CD8-positive, alpha-beta memory T cell (primary cell): ENCODE measurements around the gene FPR3. TPM values are rescaled to one million over a fixed set of nuclear protein-coding genes. Genes with fewer than 3 reads are reported as not detected.

ENCODE experiments used
- CTCF ChIA-PET: fragments of 350-600 bp; sonication (Branson Sonifier 250); formaldehyde crosslinking; loops from one replicate; lab custom pipeline; 2021; ENCODE audit warnings: antibody characterized with exemption; lab: Charles Lee
- POLR2A ChIA-PET: fragments of 350-600 bp; sonication (Branson Sonifier 250); formaldehyde crosslinking; loops from one replicate; lab custom pipeline; 2021; ENCODE audit warnings: antibody characterized with exemption; lab: Charles Lee
- DNase-seq, 5 donors: peaks; one replicate each; pipeline versions ENCODE4 v3.0.0 to v3.0.0-alpha.2; 2020 to 2022; ENCODE audit warnings: mixed read lengths in 1 of 5
- H3K27ac ChIP-seq: one replicate; pipeline ENCODE4 v1.7.0; 2013; ENCODE audit warnings: low read depth, mild to moderate bottlenecking, low read length, moderate library complexity
- H3K27me3 ChIP-seq: 2 replicates; pipeline ENCODE4 v1.7.0; 2013; ENCODE audit warnings: low read length, mild to moderate bottlenecking; ENCODE audit not compliant: insufficient read depth, poor library complexity, severe bottlenecking
- H3K36me3 ChIP-seq: 2 replicates; pipeline ENCODE4 v1.7.0; 2013; ENCODE audit warnings: mild to moderate bottlenecking, low read length, moderate library complexity; ENCODE audit not compliant: insufficient read depth
- H3K4me1 ChIP-seq: 2 replicates; pipeline ENCODE4 v1.7.0; 2013; ENCODE audit warnings: mild to moderate bottlenecking, low read length, moderate library complexity; ENCODE audit not compliant: insufficient read depth
- H3K4me3 ChIP-seq: 2 replicates; pipeline ENCODE4 v1.7.0; 2013; ENCODE audit warnings: mild to moderate bottlenecking, low read length
- H3K9me3 ChIP-seq: 2 replicates; pipeline ENCODE4 v1.7.0; 2013; ENCODE audit warnings: mild to moderate bottlenecking, low read length
- H3K27ac Mint-ChIP-seq, 8 donors: one replicate each; pipeline ENCODE4 v1.8.0; 2020 to 2021; ENCODE audit warnings: mixed read lengths in 8 of 8, mild to moderate bottlenecking in 6 of 8, inconsistent platforms in 3 of 8, moderate library complexity in 3 of 8
- H3K27me3 Mint-ChIP-seq, 2 donors: one replicate each; pipeline ENCODE4 v1.8.0; 2020 to 2021; ENCODE audit warnings: mixed read lengths in 2 of 2, mild to moderate bottlenecking in 1 of 2, moderate library complexity in 1 of 2
- H3K36me3 Mint-ChIP-seq, 3 donors: one replicate each; pipeline ENCODE4 v1.8.0; 2020 to 2021; ENCODE audit warnings: mixed read lengths in 3 of 3, inconsistent platforms in 1 of 3, mild to moderate bottlenecking in 1 of 3
- H3K4me1 Mint-ChIP-seq, 3 donors: one replicate each; pipeline ENCODE4 v1.8.0; 2020 to 2021; ENCODE audit warnings: mixed read lengths in 3 of 3, inconsistent platforms in 1 of 3, mild to moderate bottlenecking in 1 of 3
- H3K4me3 Mint-ChIP-seq, 7 donors: one replicate each; pipeline ENCODE4 v1.8.0; 2020 to 2021; ENCODE audit warnings: mixed read lengths in 7 of 7, mild to moderate bottlenecking in 6 of 7, moderate library complexity in 4 of 7, inconsistent platforms in 2 of 7
- H3K9me3 Mint-ChIP-seq, 5 donors: one replicate each; pipeline ENCODE4 v1.8.0; 2020 to 2022; ENCODE audit warnings: mixed read lengths in 5 of 5, mild to moderate bottlenecking in 3 of 5, moderate library complexity in 2 of 5, inconsistent platforms in 1 of 5
- polyA plus RNA-seq: library from polyadenylated mRNA; unstranded; fragments of 300-500 nt; fragmentation: Illumina TruSeq; gene quantifications from one replicate; pipeline ENCODE4 v1.2.3, GENCODE V29; 2021
- total RNA-seq, 2 experiments: library from RNA; stranded (reverse); gene quantifications; one replicate each; pipeline ENCODE4 v1.2.3, GENCODE V29; 2021

The FPR3 gene
- total and polyA plus RNA-seq, 3 experiments from 2014 or later = 1.1 to 1.3 TPM; not detected in 1

DNA sequence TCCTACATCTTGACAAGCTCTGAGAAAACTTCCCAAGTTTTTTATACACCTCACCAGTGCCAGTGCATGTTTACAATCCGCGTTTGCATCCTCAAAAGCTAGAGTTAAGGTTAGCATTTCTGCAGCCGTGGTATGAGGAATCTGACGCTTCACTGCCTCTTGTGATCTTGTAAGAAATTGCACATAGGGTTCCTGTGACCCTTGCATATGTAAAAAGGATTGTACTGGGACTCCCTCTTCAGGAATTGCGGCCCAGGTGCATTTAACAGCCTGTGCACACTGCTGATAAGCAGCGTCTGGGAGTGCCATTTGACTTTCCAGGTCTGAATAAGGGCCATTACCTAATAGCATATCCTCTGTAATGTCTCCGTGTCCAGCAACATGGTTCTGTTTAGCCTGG, 15.3 kb downstream of the FPR3 start:
- peaks cover 15 to 32% (median 23%) of the 10 kb centered on the region in 5 donors for H3K9me3 Mint-ChIP-seq
- H3K4me3 Mint-ChIP-seq = no peak overlapping the region
- Histone ChIP-seq H3K27me3 (no peaks in the 10 kb centered on the region), H3K4me1 (no peaks in the 10 kb centered on the region), H3K4me3 (no peak overlapping the region), H3K9me3 (no peaks in the 10 kb centered on the region), H3K27ac (no peak overlapping the region), H3K36me3 (no peaks in the 10 kb centered on the region)
- H3K36me3 Mint-ChIP-seq = no peaks in the 10 kb centered on the region
- H3K27ac Mint-ChIP-seq = no peak overlapping the region
- ChIA-PET POLR2A (no interaction called here), CTCF (no interaction called here)
- DNase-seq = no peak
- H3K27me3 Mint-ChIP-seq = no peaks in the 10 kb centered on the region
- no peaks in the 10 kb centered on the region for H3K4me1 Mint-ChIP-seq

DNA sequence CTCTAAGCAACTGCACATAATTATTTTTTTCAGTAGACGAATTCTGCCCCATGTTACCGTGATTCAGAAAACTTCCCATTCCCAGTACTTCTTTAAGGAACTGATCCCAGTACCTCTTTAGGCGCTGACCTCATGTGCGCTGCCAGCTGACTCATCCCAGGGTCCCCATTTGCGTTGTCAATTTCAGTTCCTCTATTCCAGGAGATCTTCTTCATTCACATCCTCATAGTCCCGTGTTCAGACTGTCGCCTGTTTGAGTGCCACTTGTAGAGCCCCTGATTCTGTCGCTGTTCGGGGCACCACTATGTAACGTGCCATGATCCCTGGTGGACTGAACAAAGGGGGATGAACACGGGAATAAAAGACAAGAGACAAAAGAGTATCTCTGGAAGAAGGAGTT, 16.4 kb downstream of the FPR3 start:
- Mint-ChIP-seq H3K36me3 (no peaks in the 10 kb centered on the region), H3K4me3 (no peak overlapping the region), H3K27ac (peak overlapping the region in 1 of 8 donors; percentile 83), H3K27me3 (no peaks in the 10 kb centered on the region), H3K9me3 (peaks cover 11 to 35% (median 26%) of the 10 kb centered on the region in 5 donors), H3K4me1 (no peaks in the 10 kb centered on the region)
- no peaks in the 10 kb centered on the region for H3K27me3 ChIP-seq
- H3K9me3 ChIP-seq = no peaks in the 10 kb centered on the region
- H3K27ac ChIP-seq = no peak overlapping the region
- H3K4me1 ChIP-seq = no peaks in the 10 kb centered on the region
- H3K4me3 ChIP-seq = no peak overlapping the region
- POLR2A ChIA-PET = no interaction called here
- no peaks in the 10 kb centered on the region for H3K36me3 ChIP-seq
- no peak for DNase-seq
- CTCF ChIA-PET = no interaction called here

DNA sequence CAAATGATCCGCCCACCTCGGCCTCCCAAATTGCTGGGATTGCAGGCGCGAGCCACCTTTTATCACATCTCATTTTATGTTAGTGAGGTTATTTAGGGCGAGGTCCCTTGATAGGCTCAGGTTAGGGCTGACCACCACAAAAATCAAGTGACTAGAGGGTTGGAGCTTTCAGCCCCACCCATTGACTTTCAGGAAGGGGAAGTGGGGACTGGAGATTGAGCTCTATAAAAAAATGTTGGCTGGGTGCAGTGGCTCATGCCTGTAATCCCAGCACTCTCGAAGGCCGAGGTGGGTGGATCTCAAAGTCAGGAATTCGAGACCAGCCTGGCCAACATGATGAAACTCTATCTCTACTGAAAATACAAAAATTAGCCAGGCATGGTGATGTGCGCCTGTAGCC, 20.1 kb downstream of the FPR3 start:
- H3K36me3 ChIP-seq = no peaks in the 10 kb centered on the region
- no peaks in the 10 kb centered on the region for H3K27me3 Mint-ChIP-seq
- no peaks in the 10 kb centered on the region for H3K9me3 ChIP-seq
- H3K9me3 Mint-ChIP-seq = peaks cover 18 to 37% (median 32%) of the 10 kb centered on the region in 5 donors
- no peak overlapping the region for H3K4me3 Mint-ChIP-seq
- H3K4me3 ChIP-seq = no peak overlapping the region
- H3K4me1 ChIP-seq = no peaks in the 10 kb centered on the region
- no peak overlapping the region for H3K27ac ChIP-seq
- DNase-seq = no peak
- CTCF ChIA-PET = no interaction called here
- no peaks in the 10 kb centered on the region for H3K36me3 Mint-ChIP-seq
- H3K27me3 ChIP-seq = no peaks in the 10 kb centered on the region
- POLR2A ChIA-PET = no interaction called here
- no peak overlapping the region for H3K27ac Mint-ChIP-seq
- H3K4me1 Mint-ChIP-seq = no peaks in the 10 kb centered on the region

GRCh38 chr19:51816711-51817110, 21.8 kb downstream of the FPR3 start:
- CTCF ChIA-PET = no interaction called here
- Mint-ChIP-seq H3K27ac (no peak overlapping the region), H3K4me3 (no peak overlapping the region), H3K9me3 (peaks cover 17 to 42% (median 28%) of the 10 kb centered on the region in 5 donors), H3K4me1 (no peaks in the 10 kb centered on the region), H3K27me3 (peaks cover 0 to 3% of the 10 kb centered on the region in 2 donors), H3K36me3 (no peaks in the 10 kb centered on the region)
- Histone ChIP-seq H3K4me1 (no peaks in the 10 kb centered on the region), H3K27me3 (no peaks in the 10 kb centered on the region), H3K27ac (no peak overlapping the region), H3K36me3 (no peaks in the 10 kb centered on the region), H3K4me3 (no peak overlapping the region), H3K9me3 (peaks cover 3% of the 10 kb centered on the region)
- no peak for DNase-seq
- POLR2A ChIA-PET = no interaction called here

DNA sequence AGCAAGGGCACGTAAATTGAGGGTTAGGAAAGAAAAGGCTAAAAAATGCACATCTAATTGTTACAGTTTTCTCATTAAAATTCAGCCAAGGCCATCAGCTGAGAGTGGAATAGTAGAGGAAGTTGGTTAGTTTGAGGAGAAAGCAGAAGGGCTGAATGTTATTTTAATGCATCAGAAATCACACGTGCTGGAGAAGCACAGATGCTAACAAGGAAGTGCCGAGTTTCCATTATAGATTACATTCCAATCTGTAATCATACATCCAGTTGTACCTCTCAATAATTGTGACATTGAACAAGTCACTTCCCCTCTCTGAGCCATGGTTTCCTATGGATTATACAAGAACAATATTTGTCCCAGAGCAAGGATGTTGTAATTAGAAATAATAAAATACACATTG, 25.1 kb downstream of the FPR3 start:
- H3K27ac Mint-ChIP-seq = no peak overlapping the region
- no peaks in the 10 kb centered on the region for H3K27me3 ChIP-seq
- H3K27me3 Mint-ChIP-seq = peaks cover 0 to 9% of the 10 kb centered on the region in 2 donors
- no peak for DNase-seq
- ChIA-PET POLR2A (no interaction called here), CTCF (no interaction called here)
- no peaks in the 10 kb centered on the region for H3K4me1 ChIP-seq
- H3K36me3 ChIP-seq = no peaks in the 10 kb centered on the region
- peaks cover 26 to 48% (median 33%) of the 10 kb centered on the region in 5 donors for H3K9me3 Mint-ChIP-seq
- no peak overlapping the region for H3K4me3 ChIP-seq
- H3K27ac ChIP-seq = no peak overlapping the region
- no peak overlapping the region for H3K4me3 Mint-ChIP-seq
- no peaks in the 10 kb centered on the region for H3K4me1 Mint-ChIP-seq
- H3K9me3 ChIP-seq = peaks cover 3% of the 10 kb centered on the region
- no peaks in the 10 kb centered on the region for H3K36me3 Mint-ChIP-seq

DNA sequence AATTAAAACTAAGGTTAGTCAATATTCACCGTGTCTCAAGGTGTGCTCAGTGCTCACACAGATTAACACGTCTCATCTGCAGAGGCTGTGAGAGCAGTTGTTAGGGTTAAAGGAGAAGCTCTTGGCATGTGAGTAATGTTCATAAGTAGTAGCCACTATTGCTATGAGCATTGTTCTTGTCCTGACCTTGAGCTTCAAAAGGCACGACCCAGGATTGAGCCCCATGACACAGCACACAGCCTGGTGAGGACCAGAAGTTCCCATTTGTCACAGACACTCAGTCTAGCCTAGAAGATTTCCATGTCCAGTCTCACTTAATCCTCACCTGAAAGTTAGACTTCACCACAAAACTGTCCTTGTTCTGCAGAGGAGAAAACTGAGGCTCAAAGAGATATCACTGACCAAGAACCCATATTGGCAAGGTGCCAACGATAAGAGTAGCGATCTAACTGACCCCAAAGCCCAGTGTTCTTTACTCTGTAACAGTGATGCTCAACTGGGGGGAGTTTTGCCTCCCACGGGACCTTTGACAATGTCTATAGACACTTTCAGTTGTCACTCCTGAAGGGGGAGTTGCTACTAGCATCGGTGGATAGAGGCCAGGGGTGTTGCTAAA, 26.0 kb downstream of the FPR3 start:
- Mint-ChIP-seq H3K9me3 (peaks cover 27 to 54% (median 35%) of the 10 kb centered on the region in 5 donors), H3K4me3 (no peak overlapping the region), H3K27ac (no peak overlapping the region), H3K27me3 (peaks cover 0 to 9% of the 10 kb centered on the region in 2 donors), H3K4me1 (no peaks in the 10 kb centered on the region), H3K36me3 (no peaks in the 10 kb centered on the region)
- no peak overlapping the region for H3K27ac ChIP-seq
- H3K4me1 ChIP-seq = no peaks in the 10 kb centered on the region
- H3K4me3 ChIP-seq = no peak overlapping the region
- ChIA-PET POLR2A (no interaction called here), CTCF (no interaction called here)
- peaks cover 7% of the 10 kb centered on the region for H3K9me3 ChIP-seq
- no peak for DNase-seq
- no peaks in the 10 kb centered on the region for H3K36me3 ChIP-seq
- H3K27me3 ChIP-seq = no peaks in the 10 kb centered on the region

DNA sequence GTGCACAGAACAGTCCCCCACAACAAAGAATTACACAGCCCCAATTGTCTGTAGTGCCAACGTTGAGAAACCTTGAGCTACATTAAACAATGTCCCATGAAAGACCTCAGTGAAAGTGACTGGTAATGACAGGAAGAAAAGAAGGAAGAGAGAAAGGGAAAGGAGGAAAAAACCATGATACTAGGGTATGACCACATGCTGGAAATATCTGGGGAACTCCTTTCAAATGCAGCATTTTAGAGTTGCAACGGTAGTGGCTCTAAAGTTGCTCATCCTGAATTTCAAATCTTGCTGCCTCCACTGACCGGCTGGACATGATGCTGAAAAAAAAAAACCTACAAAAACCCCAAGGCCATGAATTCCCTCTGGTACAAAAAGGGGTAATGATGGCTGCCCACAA, 26.5 kb downstream of the FPR3 start:
- Mint-ChIP-seq H3K36me3 (no peaks in the 10 kb centered on the region), H3K4me3 (no peak overlapping the region), H3K9me3 (peaks cover 27 to 55% (median 36%) of the 10 kb centered on the region in 5 donors), H3K27ac (no peak overlapping the region), H3K27me3 (peaks cover 0 to 9% of the 10 kb centered on the region in 2 donors), H3K4me1 (no peaks in the 10 kb centered on the region)
- no peak for DNase-seq
- peaks cover 7% of the 10 kb centered on the region for H3K9me3 ChIP-seq
- H3K27me3 ChIP-seq = no peaks in the 10 kb centered on the region
- H3K4me1 ChIP-seq = no peaks in the 10 kb centered on the region
- no peaks in the 10 kb centered on the region for H3K36me3 ChIP-seq
- ChIA-PET CTCF (no interaction called here), POLR2A (no interaction called here)
- no peak overlapping the region for H3K27ac ChIP-seq
- H3K4me3 ChIP-seq = no peak overlapping the region

DNA sequence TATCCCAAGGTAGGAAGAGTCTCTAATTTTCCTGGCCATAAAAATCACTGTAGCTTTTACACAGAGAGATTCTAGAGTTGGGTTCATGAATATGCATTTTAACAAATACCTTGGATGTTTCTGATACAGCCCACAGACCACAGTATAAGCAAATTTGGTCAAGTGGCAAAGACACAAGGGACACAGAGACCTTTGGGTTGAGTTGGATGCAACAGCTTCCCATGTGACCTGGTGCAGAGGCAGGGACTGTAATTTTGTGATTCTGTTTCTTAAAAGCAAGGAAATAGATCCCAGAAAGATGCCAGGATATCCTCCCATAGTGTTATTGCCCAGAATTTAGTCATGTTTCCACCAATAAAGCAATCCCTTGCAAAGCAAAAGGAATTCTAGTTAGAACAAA, 27.0 kb downstream of the FPR3 start:
- Histone ChIP-seq H3K9me3 (peaks cover 7% of the 10 kb centered on the region), H3K27ac (no peak overlapping the region), H3K4me3 (no peak overlapping the region), H3K4me1 (no peaks in the 10 kb centered on the region), H3K27me3 (no peaks in the 10 kb centered on the region), H3K36me3 (no peaks in the 10 kb centered on the region)
- peaks cover 0 to 9% of the 10 kb centered on the region in 2 donors for H3K27me3 Mint-ChIP-seq
- H3K4me1 Mint-ChIP-seq = no peaks in the 10 kb centered on the region
- H3K4me3 Mint-ChIP-seq = no peak overlapping the region
- ChIA-PET CTCF (no interaction called here), POLR2A (no interaction called here)
- no peaks in the 10 kb centered on the region for H3K36me3 Mint-ChIP-seq
- DNase-seq = no peak
- no peak overlapping the region for H3K27ac Mint-ChIP-seq
- H3K9me3 Mint-ChIP-seq = peaks cover 30 to 57% (median 41%) of the 10 kb centered on the region in 5 donors
